Peyer's patch (tissue), 4 donors: ENCODE measurements around the gene BTBD1.

Source experiments
- CTCF ChIP-seq, 6 experiments: fragments of 450-650 bp in 4 of 6; fragments of 200-600 bp in 2 of 6; sonication (generic) in 1 of 6; IDR thresholded peaks; one replicate each; pipeline ENCODE4 v1.5.1; 2017 to 2019; ENCODE audit warnings: antibody characterized with exemption in 6 of 6, mild to moderate bottlenecking in 3 of 6, moderate library complexity in 1 of 6
- POLR2A ChIP-seq, 2 donors: fragments of 450-650 bp; IDR thresholded peaks; one replicate each; pipeline ENCODE4 v1.5.1; 2017; ENCODE audit warnings: antibody characterized with exemption in 2 of 2, mild to moderate bottlenecking in 2 of 2, moderate library complexity in 2 of 2

GRCh38 chr15:83012076-83012426 lies 55.0 kb downstream of the BTBD1 start:
- TF ChIP-seq CTCF (IDR thresholded peaks at IDR 0.05): no peak
- TF ChIP-seq POLR2A (IDR thresholded peaks at IDR 0.05): no peak
